ENCODE data around the gene RPP40. TPM values are rescaled to one million over a fixed set of nuclear protein-coding genes. Genes with fewer than 3 reads are reported as not detected.

RPP40 gene
- total RNA-seq, 4 donors from 2014 or later = 1.6 to 8.7 (median 4.6) TPM; not detected in 1

DNA sequence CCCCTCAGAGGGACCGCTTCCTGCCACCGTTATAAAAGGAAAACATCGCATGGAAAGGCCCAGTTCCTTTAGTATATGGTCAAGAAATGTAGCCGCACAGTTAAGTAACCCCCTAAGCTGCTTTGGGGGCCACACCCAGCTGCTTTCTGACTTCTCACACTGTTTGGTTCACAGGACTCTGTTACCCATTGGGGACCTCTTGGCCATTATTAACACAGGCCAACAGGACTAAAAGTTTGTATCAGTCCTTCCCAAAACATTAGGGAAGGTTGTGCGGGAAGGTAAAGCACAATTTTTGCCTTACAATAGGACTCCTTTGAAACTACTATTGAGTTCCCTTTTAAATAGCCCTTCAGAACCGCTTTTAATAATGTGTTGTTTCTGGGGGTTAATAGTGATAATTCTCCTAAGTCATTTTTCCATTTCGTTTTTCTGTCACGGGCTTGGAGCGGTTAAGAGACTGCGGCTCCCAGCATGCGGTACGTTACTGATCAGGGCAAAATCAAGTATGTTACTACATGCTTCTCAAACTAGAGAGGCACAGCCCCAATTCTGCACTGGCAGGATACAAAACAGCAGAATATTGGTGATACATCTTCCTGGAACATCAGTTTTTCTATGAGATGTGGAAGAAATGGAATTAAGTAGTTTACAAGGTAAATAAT lies 668 bp upstream of the RPP40 start:
- Histone ChIP-seq H3K36me3 (no peaks in the 10 kb centered on the region), H3K27me3 (no peaks in the 10 kb centered on the region), H3K9me3 (no peaks in the 10 kb centered on the region), H3K4me3 (peak overlapping the region; percentile 48 to 74 (median 56)), H3K4me1 (peaks cover 0 to 8% (median 4%) of the 10 kb centered on the region in 4 donors), H3K27ac (peak overlapping the region; percentile 84 to 92 (median 86))
- no peak for TF ChIP-seq CTCF (IDR thresholded peaks at IDR 0.05)
- TF ChIP-seq POLR2AphosphoS5 (IDR thresholded peaks at IDR 0.05) = no peak
- no peak for TF ChIP-seq POLR2A (IDR thresholded peaks at IDR 0.05)
- no peak for TF ChIP-seq EP300 (IDR thresholded peaks at IDR 0.05; ENCODE audit: low read depth)
- in situ Hi-C loops (cut with MboI; ENCODE audit: low pct_ligation_motif_present in 1 of 4, low pct_unique_long_range_greater_than_20kb in 1 of 4, low sequenced_read_pairs in 3 of 4) = no loop called here
- DNase-seq = no peak
- intact Hi-C loops (cut with DNase I; ENCODE audit: low total_unique reads) = no loop called here
- WGBS, 2 donors (ENCODE audit: low coverage in 1 of 2) = 59 to 83% methylated on average over 7 to 12 of the region's 12 CpGs

DNA sequence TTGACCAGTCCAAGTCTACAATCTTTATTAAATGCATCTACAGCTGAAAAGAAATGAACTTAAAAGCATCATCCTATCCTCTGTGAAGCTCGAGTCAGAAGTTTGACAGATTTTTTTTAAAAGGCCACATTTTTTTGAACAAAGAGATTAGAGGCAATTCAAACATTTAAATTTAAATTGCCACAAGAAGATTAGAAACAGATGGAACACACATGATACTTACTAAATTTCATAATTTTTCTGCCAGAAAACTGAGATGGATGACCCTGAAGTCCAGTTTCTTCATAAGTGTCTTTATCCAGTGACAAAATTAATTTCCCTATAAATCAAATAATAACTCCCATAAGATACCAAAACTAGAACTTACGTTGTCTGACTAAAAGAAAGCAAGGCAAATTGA lies 4.3 kb downstream of the RPP40 start:
- no peaks in the 10 kb centered on the region for H3K36me3 ChIP-seq
- H3K4me1 ChIP-seq = peaks cover 0 to 5% (median 2%) of the 10 kb centered on the region in 4 donors
- no peaks in the 10 kb centered on the region for H3K9me3 ChIP-seq
- H3K27ac ChIP-seq = no peak overlapping the region
- intact Hi-C loops (cut with DNase I; ENCODE audit: low total_unique reads) (no loop called here), in situ Hi-C loops (cut with MboI; ENCODE audit: low pct_ligation_motif_present in 1 of 4, low pct_unique_long_range_greater_than_20kb in 1 of 4, low sequenced_read_pairs in 3 of 4) (no loop called here)
- TF ChIP-seq EP300 (IDR thresholded peaks at IDR 0.05; ENCODE audit: low read depth) = no peak
- TF ChIP-seq POLR2AphosphoS5 (IDR thresholded peaks at IDR 0.05) = no peak
- TF ChIP-seq POLR2A (IDR thresholded peaks at IDR 0.05) = no peak
- TF ChIP-seq CTCF (IDR thresholded peaks at IDR 0.05) = no peak
- 83 to 84% methylated on average over 2 of the region's 2 CpGs for WGBS, 2 donors (ENCODE audit: low coverage in 1 of 2)
- H3K27me3 ChIP-seq = no peaks in the 10 kb centered on the region
- no peak for DNase-seq
- no peak overlapping the region for H3K4me3 ChIP-seq

- H3K36me3 ChIP-seq = no peaks in the 10 kb centered on the region
- no peak overlapping the region for H3K27ac ChIP-seq
- no peaks in the 10 kb centered on the region for H3K9me3 ChIP-seq
- intact Hi-C loops (cut with DNase I; ENCODE audit: low total_unique reads) = no loop called here
- no peak for DNase-seq
- in situ Hi-C loops (cut with MboI; ENCODE audit: low pct_ligation_motif_present in 1 of 4, low pct_unique_long_range_greater_than_20kb in 1 of 4, low sequenced_read_pairs in 3 of 4) = no loop called here
- no peak for TF ChIP-seq EP300 (IDR thresholded peaks at IDR 0.05; ENCODE audit: low read depth)
- no peak for TF ChIP-seq POLR2AphosphoS5 (IDR thresholded peaks at IDR 0.05)
- TF ChIP-seq POLR2A (IDR thresholded peaks at IDR 0.05) = no peak
- no peak for TF ChIP-seq CTCF (IDR thresholded peaks at IDR 0.05)
- no peak overlapping the region for H3K4me3 ChIP-seq
- no peaks in the 10 kb centered on the region for H3K4me1 ChIP-seq
- H3K27me3 ChIP-seq = no peaks in the 10 kb centered on the region
- WGBS, 2 donors (ENCODE audit: low coverage in 1 of 2) = 79 to 96% methylated on average over 4 to 6 of the region's 6 CpGs
These were observed 6.0 kb downstream of the RPP40 start for GRCh38 chr6:4997862-4998261.

DNA sequence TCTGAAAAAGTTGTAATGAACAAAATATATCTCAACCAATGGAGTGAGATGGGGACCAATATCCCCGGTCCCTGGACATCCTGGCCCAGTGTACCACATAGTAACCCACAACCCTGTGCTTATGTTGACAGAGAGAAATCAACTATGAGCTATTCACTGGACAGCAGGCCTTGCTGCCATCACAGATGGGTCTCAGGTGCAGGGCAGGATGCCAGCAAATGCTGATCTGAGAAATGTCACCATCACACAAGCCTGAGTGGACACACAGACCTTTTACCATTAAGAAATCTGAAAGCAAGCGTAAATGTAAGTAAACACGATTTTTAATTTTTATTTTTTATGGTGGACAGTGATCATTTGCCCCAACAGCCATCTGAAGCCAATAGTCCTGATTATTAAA lies 9.1 kb downstream of the RPP40 start:
- intact Hi-C loops (cut with DNase I; ENCODE audit: low total_unique reads) = loop anchor here (5.0 kb wide), 1 partner anchor 1743 kb away; no protein-coding TSS in a partner anchor
- DNase-seq = no peak
- TF ChIP-seq CTCF (IDR thresholded peaks at IDR 0.05) (no peak), POLR2AphosphoS5 (IDR thresholded peaks at IDR 0.05) (no peak)

More for the DNA sequence above, 9.1 kb downstream of the RPP40 start:
- Histone ChIP-seq H3K27ac (no peak overlapping the region), H3K4me1 (no peaks in the 10 kb centered on the region), H3K27me3 (no peaks in the 10 kb centered on the region), H3K4me3 (no peak overlapping the region), H3K9me3 (no peaks in the 10 kb centered on the region), H3K36me3 (no peaks in the 10 kb centered on the region)
- in situ Hi-C loops (cut with MboI; ENCODE audit: low pct_ligation_motif_present in 1 of 4, low pct_unique_long_range_greater_than_20kb in 1 of 4, low sequenced_read_pairs in 3 of 4) = no loop called here
- 88 to 96% methylated on average over 3 of the region's 3 CpGs for WGBS, 2 donors (ENCODE audit: low coverage in 1 of 2)
